HepG2 (cell line): ENCODE data around the gene ZNF831. TPM values are rescaled to one million over a fixed set of nuclear protein-coding genes. Genes with fewer than 3 reads are reported as not detected.

Source experiments
- ATAC-seq: fragments of 200-7000 bp; cut with Tn5 transposase; 3 replicates; pipeline ENCODE4 v1.9.1; 2020; ENCODE audit warnings: mild to moderate bottlenecking, moderate library complexity
- BruUV-seq: library from RNA; stranded (reverse); fragments of 400-500 nt; replicated peaks from 2 replicates; lab custom pipeline; 2021; lab: Mats Ljungman, UMichigan
- CTCF ChIA-PET: fragments of 300-600 bp; formaldehyde crosslinking; extraction: SDS; loops from one replicate; lab custom pipeline; 2021; ENCODE audit warnings: low total read pairs, inconsistent platforms, low intra/inter-chr PET ratio; lab: Yijun Ruan, JAX
- POLR2A ChIA-PET: fragments of 350-600 bp; sonication (Branson Sonifier 250); formaldehyde crosslinking; loops from one replicate; lab custom pipeline; 2020; ENCODE audit warnings: antibody characterized with exemption, inconsistent platforms; lab: Yijun Ruan, JAX
- DNase-seq: peaks from one replicate; pipeline ENCODE4 v3.0.0-alpha.2; 2015; ENCODE audit warnings: low spot score
- FAIRE-seq: peaks from 3 replicates; lab custom pipeline; 2011; peaks lifted over from hg19 to GRCh38; lab: Jason Lieb, UNC
- H2AFZ ChIP-seq: one replicate; pipeline ENCODE4 v1.6.1; 2011; ENCODE audit warnings: low read length, inconsistent platforms
- H3K27ac ChIP-seq: fragments of 300-600 bp; 3 replicates; pipeline ENCODE4 v1.8.0; 2011; ENCODE audit warnings: mixed run types, mild to moderate bottlenecking, mixed read lengths, low read length, inconsistent platforms; ENCODE audit not compliant: insufficient read depth; ENCODE audit errors: extremely low read length
- H3K27me3 ChIP-seq, 2 experiments: fragments of 200-600 bp in 1 of 2; 2 replicates in 1 of 2; 3 replicates in 1 of 2; pipeline versions ENCODE4 v1.6.0 to v1.8.0; 2011; ENCODE audit warnings: low read length in 2 of 2, mild to moderate bottlenecking in 2 of 2, moderate library complexity in 2 of 2, inconsistent platforms in 1 of 2; ENCODE audit not compliant: insufficient read depth in 2 of 2, control insufficient read depth in 1 of 2
- H3K36me3 ChIP-seq, 2 experiments: fragments of 200-600 bp in 1 of 2; replicated peaks in 1 of 2; 2 replicates in 1 of 2; 3 replicates in 1 of 2; pipeline versions ENCODE4 v1.5.1 to v1.8.0; 2011; ENCODE audit warnings: low read length in 2 of 2, inconsistent platforms in 1 of 2; ENCODE audit not compliant: insufficient read depth in 2 of 2, control insufficient read depth in 1 of 2
- H3K4me1 ChIP-seq: 2 replicates; pipeline ENCODE4 v1.5.1; 2012; ENCODE audit warnings: low read length, inconsistent platforms; ENCODE audit not compliant: insufficient read depth
- H3K4me2 ChIP-seq: 2 replicates; pipeline ENCODE4 v1.6.0; 2011; ENCODE audit warnings: low read depth, low read length, inconsistent platforms
- H3K4me3 ChIP-seq, 3 experiments: fragments of 200-600 bp in 1 of 3; sonication (generic), shearing (Covaris generic) in 1 of 3; replicated peaks in 1 of 3; 2 replicates each; pipeline ENCODE4 v1.5.1; 2011 to 2016; ENCODE audit warnings: low read length in 3 of 3, inconsistent platforms in 2 of 3, low read depth in 2 of 3, mild to moderate bottlenecking in 2 of 3, control low read depth in 1 of 3, mixed read lengths in 1 of 3; ENCODE audit not compliant: insufficient read depth in 1 of 3
- H3K79me2 ChIP-seq: one replicate; pipeline ENCODE4 v1.6.1; 2011; ENCODE audit warnings: low read length, inconsistent platforms; ENCODE audit not compliant: insufficient read depth
- H3K9ac ChIP-seq: 2 replicates; pipeline ENCODE4 v1.6.0; 2011; ENCODE audit warnings: mild to moderate bottlenecking, low read depth, low read length, inconsistent platforms; ENCODE audit not compliant: insufficient read depth
- H3K9me3 ChIP-seq: 2 replicates; pipeline ENCODE4 v1.5.1; 2012; ENCODE audit warnings: mild to moderate bottlenecking, low read length
- H4K20me1 ChIP-seq: 2 replicates; pipeline ENCODE4 v1.6.0; 2011; ENCODE audit warnings: inconsistent platforms, mild to moderate bottlenecking, low read length, moderate library complexity; ENCODE audit not compliant: insufficient read depth
- ATF7 ChIP-seq, 2 experiments: fragments of 450-650 bp in 1 of 2; sonication (generic) in 1 of 2; formaldehyde crosslinking in 1 of 2; IDR thresholded peaks; 2 replicates each; pipeline versions ENCODE4 v1.4.0 to v1.6.1; 2016 to 2020; ENCODE audit warnings: antibody characterized with exemption in 1 of 2, mild to moderate bottlenecking in 1 of 2, missing genetic modification reagents in 1 of 2
- DMTF1 ChIP-seq: sonication (generic); formaldehyde crosslinking; IDR thresholded peaks from 2 replicates; pipeline ENCODE4 v1.4.0; 2020; ENCODE audit warnings: mild to moderate bottlenecking, missing genetic modification reagents
- DRAP1 ChIP-seq: IDR thresholded peaks from 2 replicates; pipeline ENCODE4 v1.6.1; 2016; ENCODE audit warnings: missing genetic modification reagents, missing compliant biosample characterization
- E2F2 ChIP-seq: sonication (generic); formaldehyde crosslinking; IDR thresholded peaks from 2 replicates; pipeline ENCODE4 v1.4.0; 2020; ENCODE audit warnings: missing genetic modification reagents, borderline replicate concordance
- HES4 ChIP-seq: sonication (generic); formaldehyde crosslinking; IDR thresholded peaks from 2 replicates; pipeline ENCODE4 v1.9.0; 2021; ENCODE audit warnings: mild to moderate bottlenecking, missing genetic modification reagents, borderline replicate concordance
- JUN ChIP-seq: sonication (generic); formaldehyde crosslinking; IDR thresholded peaks from 2 replicates; pipeline ENCODE4 v1.4.0; 2020; ENCODE audit warnings: mild to moderate bottlenecking, missing genetic modification reagents
- MAFF ChIP-seq: IDR thresholded peaks from 2 replicates; pipeline ENCODE4 v1.6.1; 2011; ENCODE audit warnings: low read depth, low read length, improper control_type of control experiment
- PHF21A ChIP-seq: sonication (generic); formaldehyde crosslinking; IDR thresholded peaks from 2 replicates; pipeline ENCODE4 v1.5.0; 2020; ENCODE audit warnings: mild to moderate bottlenecking, missing genetic modification reagents
- RBAK ChIP-seq: sonication (generic); formaldehyde crosslinking; IDR thresholded peaks from 2 replicates; pipeline ENCODE4 v1.5.1; 2020; ENCODE audit warnings: mild to moderate bottlenecking, missing genetic modification reagents
- RFX1 ChIP-seq: fragments of 450-650 bp; IDR thresholded peaks from 2 replicates; pipeline ENCODE4 v1.6.1; 2017
- SIN3B ChIP-seq: fragments of 150-350 bp; IDR thresholded peaks from 2 replicates; pipeline ENCODE4 v1.6.1; 2014; ENCODE audit warnings: low read length
- TRIM24 ChIP-seq: sonication (generic); formaldehyde crosslinking; IDR thresholded peaks from 2 replicates; pipeline ENCODE4 v1.8.0; 2022; ENCODE audit warnings: mild to moderate bottlenecking, missing genetic modification reagents
- ZNF724P ChIP-seq: sonication (generic); formaldehyde crosslinking; IDR thresholded peaks from 2 replicates; pipeline ENCODE4 v1.8.0; 2022; ENCODE audit warnings: missing genetic modification reagents, borderline replicate concordance
- ZNF776 ChIP-seq: sonication (generic); formaldehyde crosslinking; IDR thresholded peaks from 2 replicates; pipeline ENCODE4 v1.4.0; 2020; ENCODE audit warnings: mild to moderate bottlenecking, missing genetic modification reagents
- ZUFSP ChIP-seq: sonication (generic); formaldehyde crosslinking; IDR thresholded peaks from 2 replicates; pipeline ENCODE4 v1.9.0; 2021; ENCODE audit warnings: missing genetic modification reagents, mild to moderate bottlenecking, borderline replicate concordance
- WGBS: methylation state at CpG from one replicate; pipeline ENCODE4 v1.1.6; 2017; ENCODE audit warnings: low lambda C conversion rate; 5-methylcytosine and 5-hydroxymethylcytosine counted together
- in situ Hi-C: cut with HindIII; loops from 2 replicates; pipeline ENCODE4 v1.10.0; 2017; ENCODE audit warnings: low pct_unique_long_range_greater_than_20kb; ENCODE audit not compliant: extremely low pct_ligation_motif_present
- intact Hi-C: fragments of 100-400 bp; cut with micrococcal nuclease; formaldehyde crosslinking; loops from one replicate; pipeline ENCODE4 v1.10.0; 2022; ENCODE audit not compliant: unreplicated experiment
- polyA plus RNA-seq, 8 experiments: library from polyadenylated mRNA; depleted of rRNA in 3 of 8; stranded (reverse) in 7 of 8; unstranded in 1 of 8; fragments of >200 nt; fragmentation: Illumina TruSeq in 4 of 8; extraction: Trizol in 4 of 8; gene quantifications; 2 replicates each; pipeline versions ENCODE4 v1.2.1 to v1.2.3, GENCODE V29; 2011 to 2016; ENCODE audit warnings: low read depth in 4 of 8, missing spikeins in 1 of 8, mixed read lengths in 1 of 8; ENCODE audit not compliant: insufficient read depth in 1 of 8
- total RNA-seq, 5 experiments: library from RNA; depleted of rRNA; stranded (reverse); fragments of >200 nt; fragmentation: Illumina TruSeq; extraction: Trizol; gene quantifications; 2 replicates each; pipeline ENCODE4 v1.2.3, GENCODE V29; 2016; ENCODE audit warnings: low read depth in 1 of 5

Gene ZNF831
- total and polyA plus RNA-seq, 2 of the 13 experiments (the other 11 are each of a cell fraction or from before 2014, with no cell fraction given), result not detected

DNA sequence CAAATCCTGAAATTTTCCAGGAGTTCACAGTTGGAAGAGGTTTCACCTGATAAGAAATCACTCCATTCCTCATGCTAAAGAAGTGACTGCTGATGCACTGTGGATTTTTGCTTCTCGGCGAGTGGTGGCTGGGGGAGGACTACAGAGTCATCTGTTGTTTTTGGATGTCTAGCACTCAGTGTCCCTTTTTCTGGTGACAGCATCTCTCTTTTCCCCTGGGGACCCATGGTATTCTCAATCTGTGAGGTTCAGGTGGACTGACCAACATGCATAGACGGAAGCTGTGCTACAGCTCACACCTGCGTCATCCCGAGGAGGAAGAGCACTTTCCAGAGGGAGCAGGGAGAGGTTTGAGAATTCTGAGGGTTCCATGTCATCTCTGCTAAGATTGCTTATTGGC, 42.7 kb upstream of the ZNF831 start (continued):
- TF ChIP-seq E2F2 (CRISPR knock-in tag) (no peak), ATF7 (IDR thresholded peaks at IDR 0.05) (no peak), ATF7 (CRISPR knock-in tag; IDR thresholded peaks at IDR 0.05) (no peak), ZNF776 (no peak), HES4 (CRISPR knock-in tag) (no peak), DRAP1 (no peak)

DNA sequence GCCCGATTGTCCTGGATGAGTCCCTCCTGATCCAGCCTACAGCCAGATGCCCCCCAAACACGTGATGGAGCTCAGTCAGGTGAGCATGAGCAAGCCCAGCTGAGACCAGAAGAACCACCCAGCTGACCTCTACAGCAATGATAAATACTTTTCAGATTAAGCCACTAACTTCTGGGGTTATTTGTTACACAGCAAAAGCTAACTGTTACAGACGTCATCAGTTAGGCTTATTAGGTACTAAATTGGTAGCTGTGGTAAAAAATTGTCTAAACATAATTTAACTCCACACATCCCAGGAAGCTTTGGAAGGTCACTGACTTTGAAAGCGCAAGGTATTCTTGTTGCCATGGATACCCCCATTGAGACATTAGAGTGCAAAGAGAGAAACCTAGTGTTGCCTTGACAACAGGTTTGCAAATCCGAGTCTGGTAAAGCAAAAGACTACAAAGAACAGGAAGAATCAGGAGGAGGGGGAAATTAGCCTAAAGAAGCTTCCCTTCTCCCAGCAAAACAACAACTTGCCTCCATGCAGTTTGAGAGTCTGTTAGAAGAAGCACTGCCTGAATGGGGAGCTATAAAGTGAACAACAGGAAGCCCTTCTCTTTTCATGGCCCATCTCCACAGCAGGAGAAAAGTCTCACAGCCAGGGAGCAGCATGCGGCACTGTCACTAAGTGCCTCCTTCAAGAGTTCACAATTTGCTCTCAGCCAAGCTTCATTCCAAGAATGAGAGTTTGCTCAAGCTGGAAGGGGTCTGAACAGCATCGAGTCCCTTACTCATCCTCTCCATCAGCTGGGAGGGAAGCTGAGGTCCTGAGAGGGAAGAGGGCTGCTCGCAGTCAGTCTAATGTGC, 41.7 kb upstream of the ZNF831 start:
- in situ Hi-C loops (no loop called here), intact Hi-C loops (no loop called here)
- DNase-seq, result no peak
- no peak for ATAC-seq
- Histone ChIP-seq H3K9me3 (0 out of 2 replicates have a peak, but pooled peaks cover 5% of the 10 kb centered on the region), H3K9ac (no peak overlapping the region), H3K27me3 (peaks cover 0 to 56% of the 10 kb centered on the region in 2 experiments; a peak in 2 of 5 replicates), H3K27ac (no peak overlapping the region), H3K4me2 (no peak overlapping the region), H4K20me1 (no peaks in the 10 kb centered on the region), H3K4me1 (peaks cover 15% of the 10 kb centered on the region), H3K4me3 (no peak overlapping the region), H3K79me2 (no peaks in the 10 kb centered on the region), H3K36me3 (no peaks in the 10 kb centered on the region), H2AFZ (no peak overlapping the region)
- 34% methylated on average over 8 of the region's 8 CpGs for WGBS
- no TSS peak for BruUV-seq
- POLR2A ChIA-PET, result no interaction called here
- TF ChIP-seq DRAP1, result no peak
- no peak for TF ChIP-seq ZNF724P (CRISPR knock-in tag)
- no peak for TF ChIP-seq JUN (CRISPR knock-in tag)
- TF ChIP-seq PHF21A (CRISPR knock-in tag), result no peak
- no peak for TF ChIP-seq MAFF
- TF ChIP-seq ZUFSP (CRISPR knock-in tag), result no peak
- TF ChIP-seq RFX1, result peak; percentile 57; the same call in 1 of the 2 replicates
- TF ChIP-seq SIN3B, result no peak
- no peak for TF ChIP-seq TRIM24 (CRISPR knock-in tag)
- no peak for TF ChIP-seq DMTF1 (CRISPR knock-in tag)
- peak; percentile 94 for TF ChIP-seq RBAK (CRISPR knock-in tag)
- CTCF ChIA-PET, result no interaction called here
- no peak for FAIRE-seq
